ENCODE measurements around the gene MTA3.
A peak's percentile ranks its signal among the peaks of the same experiment; 100 is the strongest.

Gene MTA3

GRCh38 chr2:42736598-42737322, 168.3 kb downstream of the MTA3 start:
- no peak for DNase-seq (ENCODE audit: low read depth)

DNA sequence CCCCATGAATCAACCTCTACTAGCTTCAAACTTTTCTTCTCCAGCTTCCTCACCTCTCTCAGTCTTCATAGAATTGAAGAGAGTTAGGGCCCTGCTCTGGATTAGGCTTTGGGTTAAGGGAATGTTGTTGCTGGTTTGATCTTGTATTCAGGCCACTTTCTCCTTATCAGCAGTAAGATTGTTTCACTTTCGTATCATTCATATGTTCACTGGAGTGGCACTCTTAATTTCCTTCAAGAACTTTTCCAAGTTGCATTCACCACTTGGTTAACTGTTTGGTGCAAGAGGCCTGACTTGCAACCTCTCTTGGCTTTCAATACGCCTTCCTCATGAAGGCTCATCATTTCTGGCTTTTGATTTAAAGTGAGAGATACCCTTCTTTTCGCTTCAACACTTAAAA, 172.7 kb downstream of the MTA3 start:
- no peak for DNase-seq (ENCODE audit: low read depth)

DNA sequence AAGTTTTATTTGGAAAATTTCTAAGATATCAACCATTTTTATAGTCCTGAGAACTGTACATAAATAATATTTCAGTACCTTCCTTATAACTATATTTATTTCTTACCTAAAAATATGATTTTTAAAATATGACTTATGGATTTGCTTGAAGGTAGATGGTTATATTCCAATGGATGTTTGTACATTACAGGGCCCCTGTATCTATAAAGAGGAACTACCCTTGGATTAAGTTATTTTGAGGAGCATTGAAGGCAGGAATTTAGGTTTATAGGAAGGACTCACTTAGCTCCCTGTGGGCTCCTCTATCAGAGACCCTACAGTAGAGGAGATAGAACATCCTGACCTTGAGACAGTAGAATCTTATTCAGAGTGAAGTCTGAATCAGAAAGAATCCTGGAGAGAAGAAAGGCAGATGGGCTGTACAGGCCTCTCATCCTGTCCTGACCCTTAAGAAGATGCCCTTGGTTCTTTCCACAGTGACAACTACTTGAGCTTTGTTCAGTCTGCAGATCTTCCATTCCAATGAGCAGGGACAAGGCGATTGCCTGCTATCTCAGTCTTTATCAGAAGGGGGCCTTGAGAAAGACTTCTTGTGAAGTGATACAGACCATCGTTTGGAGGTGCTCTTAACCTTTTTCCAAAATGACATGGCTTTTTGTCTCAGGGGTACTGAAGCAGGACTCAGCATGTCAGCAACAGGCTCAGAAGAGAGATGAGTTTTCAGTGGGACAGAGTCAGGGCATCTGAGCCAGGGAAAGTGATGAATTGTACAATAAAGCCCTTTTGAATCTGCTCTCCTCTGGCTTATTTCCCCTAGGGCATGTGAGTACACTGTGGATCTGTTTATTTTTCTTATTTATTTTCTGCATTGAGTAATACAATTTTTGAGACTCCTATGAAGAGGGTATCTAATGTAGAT, 174.6 kb downstream of the MTA3 start:
- no peak for DNase-seq (ENCODE audit: low read depth)

DNA sequence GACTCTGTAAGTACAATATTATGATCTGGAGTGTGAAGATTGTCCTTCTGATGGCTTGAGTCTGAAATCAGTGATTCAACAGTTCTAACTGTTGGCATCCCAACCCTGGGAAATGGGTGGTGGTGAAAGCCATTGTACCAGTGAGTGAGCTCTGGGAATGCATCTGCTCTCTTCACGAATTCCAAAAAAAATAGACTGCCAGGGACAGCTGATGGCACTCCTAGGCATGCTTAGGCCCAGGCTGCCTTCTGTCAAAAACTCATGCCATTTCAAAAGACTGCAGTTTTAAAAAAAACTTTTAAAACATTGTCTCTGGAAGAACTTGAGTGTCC, 175.2 kb downstream of the MTA3 start:
- no peak for DNase-seq (ENCODE audit: low read depth)

GRCh38 chr2:42744545-42745082, 176.2 kb downstream of the MTA3 start:
- no peak for DNase-seq (ENCODE audit: low read depth)

GRCh38 chr2:42747422-42747821, 179.0 kb downstream of the MTA3 start:
- DNase-seq (ENCODE audit: low read depth), result no peak

- DNase-seq (ENCODE audit: low read depth), result no peak
Measured at GRCh38 chr2:42748840-42749239, 180.4 kb downstream of the MTA3 start.

DNA sequence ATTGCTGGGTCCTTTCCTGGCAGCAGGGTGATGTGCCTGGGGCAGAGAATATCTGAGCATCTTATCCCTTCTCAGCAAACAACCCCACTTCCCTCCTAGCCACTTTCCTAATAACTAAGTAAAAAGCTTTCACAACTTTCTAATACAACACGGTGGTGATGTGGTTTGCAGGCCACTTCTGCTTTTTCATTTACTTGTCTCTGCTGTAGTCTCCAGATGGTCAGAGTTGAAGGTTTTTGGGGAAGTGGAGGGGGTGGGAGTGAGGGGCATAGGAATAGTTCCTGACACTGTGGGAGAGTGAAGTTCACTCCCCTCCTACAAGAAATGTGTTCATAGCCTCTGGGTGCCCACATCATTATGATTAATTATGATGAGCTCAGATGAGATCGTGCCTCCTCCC, 183.9 kb downstream of the MTA3 start:
- DNase-seq (ENCODE audit: low read depth), result no peak

DNA sequence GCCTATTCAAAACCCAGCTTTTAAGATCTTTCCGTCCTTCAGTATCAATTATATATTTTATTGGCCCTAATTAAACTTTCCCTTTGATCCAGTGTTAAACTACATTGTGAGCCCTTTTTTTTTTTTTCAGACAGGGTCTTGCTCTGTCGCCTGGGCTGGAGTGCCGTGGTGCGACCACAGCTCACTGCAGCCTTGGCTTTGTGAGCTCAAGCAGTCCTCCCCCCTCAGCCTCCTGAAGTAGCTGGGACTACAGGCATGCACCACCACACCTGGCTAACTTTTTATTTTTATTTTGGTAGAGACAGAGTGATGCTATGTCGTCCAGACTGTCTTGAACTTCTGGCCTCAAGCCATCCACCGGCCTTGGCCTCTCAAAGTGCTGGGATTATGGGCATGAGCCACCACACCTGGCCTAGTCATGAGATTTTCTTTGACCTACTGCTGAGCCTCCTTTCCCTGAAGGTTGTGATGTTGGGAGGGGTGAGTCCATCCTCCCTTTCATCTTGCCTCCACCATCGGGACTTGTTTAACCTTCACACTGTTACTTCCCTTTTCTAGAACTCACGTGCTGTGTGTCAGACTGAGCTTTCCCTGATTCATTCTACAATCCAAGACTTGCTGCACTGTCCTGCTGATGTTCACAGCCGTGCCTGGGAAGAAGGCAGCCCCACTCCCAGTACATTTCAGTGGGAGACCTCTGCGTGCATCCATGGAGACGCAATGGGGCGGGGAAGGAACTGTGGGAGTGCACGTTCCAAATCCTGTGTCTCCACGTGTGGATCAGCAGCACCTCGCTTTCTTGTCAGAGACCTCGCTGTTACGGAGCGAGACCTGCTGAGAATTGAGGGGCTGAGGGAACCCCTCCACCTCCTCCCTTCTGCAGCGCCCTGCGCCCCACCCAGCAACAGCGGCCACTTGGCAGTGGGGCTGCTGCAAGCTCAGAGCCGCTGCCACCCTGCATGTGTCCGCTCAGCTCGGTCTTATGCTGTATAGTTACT, 184.7 kb downstream of the MTA3 start:
- DNase-seq (ENCODE audit: low read depth), result no peak

GRCh38 chr2:42754021-42754775, 185.8 kb downstream of the MTA3 start:
- no peak for DNase-seq (ENCODE audit: low read depth)

DNA sequence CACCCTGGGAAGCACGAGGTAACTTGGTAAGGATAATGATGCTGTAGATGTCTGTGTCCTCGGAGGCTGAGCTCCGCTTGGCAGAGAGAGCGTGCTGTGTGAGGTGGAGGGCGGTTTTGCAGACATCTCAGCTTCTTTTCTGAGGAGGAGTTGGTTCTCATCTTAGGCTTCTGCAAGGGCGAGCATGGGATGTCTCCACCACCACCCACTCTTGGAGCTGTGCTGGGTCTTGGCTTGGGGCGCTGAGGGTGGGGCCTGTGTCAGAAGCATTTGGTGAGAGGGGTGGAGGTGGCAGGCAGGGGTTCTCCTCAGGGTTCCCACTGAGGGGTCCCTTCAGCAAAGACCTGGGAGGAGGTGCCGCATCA, 186.3 kb downstream of the MTA3 start:
- DNase-seq (ENCODE audit: low read depth), result no peak

- DNase-seq (ENCODE audit: low read depth), result peak; percentile 46
Measured at GRCh38 chr2:42755191-42755880, 186.9 kb downstream of the MTA3 start.

DNA sequence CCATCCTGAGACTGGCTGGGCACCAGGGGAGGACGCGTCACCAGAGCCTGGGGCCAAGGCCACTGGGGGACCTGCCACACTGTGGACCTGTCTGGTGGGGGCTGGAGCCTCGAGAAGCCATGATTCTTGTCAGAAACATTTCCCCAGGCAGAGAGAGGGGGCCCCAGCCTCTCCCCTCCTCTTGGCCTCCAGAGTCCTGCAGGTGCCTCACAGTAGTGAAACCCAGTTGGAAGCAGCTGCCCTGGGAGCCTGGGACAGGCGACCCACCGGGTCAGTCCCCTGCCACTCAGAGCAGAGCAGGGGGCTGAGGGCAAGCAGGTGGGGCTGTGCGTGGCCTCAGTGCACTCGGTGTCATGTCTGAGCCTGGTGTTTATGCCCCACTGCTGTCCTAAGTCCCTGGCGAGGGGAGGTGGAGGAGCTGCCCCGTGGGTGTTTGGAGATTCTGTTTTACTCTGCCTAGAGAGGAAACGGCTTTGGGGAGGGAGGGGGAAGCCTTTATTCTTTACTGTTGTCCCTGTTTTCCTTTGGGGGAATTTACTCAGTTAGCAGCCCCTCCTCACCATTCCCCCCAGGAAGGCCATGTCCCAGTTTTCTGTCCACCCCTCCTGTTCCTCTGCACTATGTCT, 187.8 kb downstream of the MTA3 start:
- no peak for DNase-seq (ENCODE audit: low read depth)

- no peak for DNase-seq (ENCODE audit: low read depth)
Measured at GRCh38 chr2:42756966-42757513, 188.6 kb downstream of the MTA3 start.

GRCh38 chr2:42757981-42758740, 189.7 kb downstream of the MTA3 start:
- DNase-seq (ENCODE audit: low read depth), result no peak

DNA sequence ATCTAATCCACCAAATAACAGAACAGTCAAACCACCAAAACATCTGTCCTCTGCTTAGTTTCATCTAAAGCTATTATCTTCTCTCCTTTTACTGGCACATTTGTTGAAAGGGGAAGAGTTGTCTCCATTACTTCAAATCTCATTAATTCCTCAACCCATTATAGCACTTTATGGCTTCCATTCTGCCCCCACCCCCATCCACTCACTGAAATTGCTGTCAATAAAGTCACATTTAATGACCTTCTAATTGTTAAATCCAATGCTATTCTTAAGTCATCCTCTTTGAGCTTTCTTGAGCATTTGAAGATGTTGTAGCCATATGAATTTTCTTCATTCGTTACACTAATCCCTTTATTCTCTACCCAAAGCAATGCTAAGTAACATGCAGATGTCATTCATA, 190.3 kb downstream of the MTA3 start:
- DNase-seq (ENCODE audit: low read depth), result no peak

DNA sequence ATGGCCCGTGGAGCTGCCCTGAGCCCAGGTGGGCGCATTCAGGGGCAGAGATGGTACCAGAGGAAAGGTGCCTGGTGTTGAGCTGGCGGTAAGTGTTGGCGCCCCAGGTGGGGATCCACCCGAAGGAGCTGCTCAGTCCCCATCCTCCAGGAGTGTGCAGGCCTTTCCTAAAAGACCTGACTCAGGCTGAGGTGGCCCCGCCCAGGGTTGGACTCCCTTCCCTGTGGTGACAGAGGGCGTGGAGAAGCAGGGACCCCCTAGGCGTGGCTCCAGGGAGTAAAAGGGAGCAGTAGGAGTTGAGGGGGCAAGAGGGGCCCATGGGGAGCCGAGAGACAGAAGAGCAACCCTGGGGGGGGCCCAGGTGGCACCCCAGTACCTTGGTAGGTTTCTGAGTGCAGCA, 193.1 kb downstream of the MTA3 start:
- no peak for DNase-seq (ENCODE audit: low read depth)

GRCh38 chr2:42762155-42762554, 193.7 kb downstream of the MTA3 start:
- no peak for DNase-seq (ENCODE audit: low read depth)
